Stomach (tissue), 9 donors: ENCODE measurements around the gene RSPO1. TPM values are rescaled to one million over a fixed set of nuclear protein-coding genes. Genes with fewer than 3 reads are reported as not detected.

Source experiments
- DNase-seq, 2 donors: peaks; one replicate each; pipeline versions ENCODE4 v3.0.0 to v3.0.0-alpha.2; 2013 to 2019
- H3K27ac ChIP-seq, 5 donors: fragments of 200-600 bp in 4 of 5; sonication (generic) in 4 of 5; one replicate each; pipeline ENCODE4 v1.5.1; 2013 to 2019; ENCODE audit warnings: mild to moderate bottlenecking in 1 of 5, moderate library complexity in 1 of 5
- H3K27me3 ChIP-seq, 3 donors: fragments of 200-600 bp; sonication (generic); one replicate each; pipeline ENCODE4 v1.5.1; 2017 to 2019; ENCODE audit warnings: mixed run types in 1 of 3
- H3K36me3 ChIP-seq, 4 donors: fragments of 200-600 bp; sonication (generic); 1 replicate in 3 of 4; 2 replicates in 1 of 4; pipeline ENCODE4 v1.5.1; 2016 to 2019
- H3K4me1 ChIP-seq, 4 donors: fragments of 200-600 bp; sonication (generic); one replicate each; pipeline ENCODE4 v1.5.1; 2016 to 2019
- H3K4me3 ChIP-seq, 4 donors: fragments of 200-600 bp; sonication (generic) in 3 of 4; one replicate each; pipeline ENCODE4 v1.5.1; 2016 to 2019; ENCODE audit warnings: mild to moderate bottlenecking in 1 of 4
- H3K9me3 ChIP-seq, 4 donors: fragments of 200-600 bp; sonication (generic); one replicate each; pipeline ENCODE4 v1.5.1; 2016 to 2019
- CTCF ChIP-seq, 7 experiments: fragments of 450-650 bp in 4 of 7; fragments of 200-600 bp in 3 of 7; sonication (generic) in 3 of 7; IDR thresholded peaks; one replicate each; pipeline ENCODE4 v1.5.1; 2016 to 2019; ENCODE audit warnings: antibody characterized with exemption in 7 of 7, control low read depth in 2 of 7, mild to moderate bottlenecking in 1 of 7
- EP300 ChIP-seq: sonication (generic); formaldehyde crosslinking; IDR thresholded peaks from one replicate; pipeline ENCODE4 v1.6.1; 2017; ENCODE audit warnings: antibody characterized with exemption
- POLR2A ChIP-seq, 4 donors: fragments of 450-650 bp; IDR thresholded peaks; one replicate each; pipeline ENCODE4 v1.6.1; 2016; ENCODE audit warnings: antibody characterized with exemption in 4 of 4, control low read depth in 2 of 4, mild to moderate bottlenecking in 1 of 4, moderate library complexity in 1 of 4
- POLR2AphosphoS5 ChIP-seq, 3 donors: sonication (generic); formaldehyde crosslinking; IDR thresholded peaks; one replicate each; pipeline ENCODE4 v1.6.1; 2016; ENCODE audit warnings: antibody characterized with exemption in 3 of 3
- WGBS, 5 donors: extraction: QIAGEN DNeasy Blood & Tissue Kit in 3 of 5; methylation state at CpG; one replicate each; pipeline versions ENCODE4 v1.1.5 to v1.1.7; 2013 to 2018; 5-methylcytosine and 5-hydroxymethylcytosine counted together
- intact Hi-C: fragments of 100-400 bp; cut with DNase I; formaldehyde crosslinking; loops from one replicate; pipeline ENCODE4 v1.15.1; 2023; ENCODE audit warnings: low total_unique reads
- polyA plus RNA-seq, 3 donors: library from polyadenylated mRNA; stranded (reverse); fragments of 200-250 nt; gene quantifications; one replicate each; pipeline ENCODE4 v1.2.3, GENCODE V29; 2013
- total RNA-seq, 5 donors: library from RNA; depleted of rRNA; stranded (reverse); fragments of >200 nt; gene quantifications; one replicate each; pipeline versions ENCODE4 v1.1.0 to v1.2.3, GENCODE V29; 2014 to 2016
- donor health status: healthy with polysubstance abuse.
- donor health status: Bipolar disorder and iron deficiency.
- donor health status: healthy.

Gene RSPO1
- total and polyA plus RNA-seq, 8 donors: 0.50 to 5.8 (median 1.4) TPM

- Histone ChIP-seq H3K4me1 (peaks cover 0 to 10% (median 0%) of the 10 kb centered on the region in 4 donors), H3K27me3 (peaks cover 0 to 47% (median 5%) of the 10 kb centered on the region in 3 donors), H3K9me3 (no peaks in the 10 kb centered on the region), H3K4me3 (no peak overlapping the region), H3K27ac (no peak overlapping the region), H3K36me3 (no peaks in the 10 kb centered on the region)
- no peak for TF ChIP-seq CTCF (IDR thresholded peaks at IDR 0.05)
- TF ChIP-seq EP300: no peak
- WGBS, 5 donors: 76 to 85% (median 84%) methylated on average over 11 of the region's 11 CpGs
- intact Hi-C loops: no loop called here
- no peak for DNase-seq
Observed at GRCh38 chr1:37666241-37666867, 31.7 kb upstream of the RSPO1 start.

GRCh38 chr1:37663426-37664000 lies 28.8 kb upstream of the RSPO1 start:
- Histone ChIP-seq H3K4me3 (no peak overlapping the region), H3K27ac (no peak overlapping the region), H3K27me3 (peaks cover 0 to 46% (median 14%) of the 10 kb centered on the region in 3 donors), H3K4me1 (peaks cover 0 to 10% (median 0%) of the 10 kb centered on the region in 4 donors), H3K36me3 (no peaks in the 10 kb centered on the region), H3K9me3 (no peaks in the 10 kb centered on the region)
- DNase-seq: no peak
- TF ChIP-seq POLR2AphosphoS5 (IDR thresholded peaks at IDR 0.05) (no peak), CTCF (IDR thresholded peaks at IDR 0.05) (no peak), POLR2A (IDR thresholded peaks at IDR 0.05) (no peak), EP300 (no peak)
- intact Hi-C loops: no loop called here
- 30 to 45% (median 41%) methylated on average over 6 to 14 of the region's 14 CpGs for WGBS, 5 donors

GRCh38 chr1:37662031-37662755 lies 27.5 kb upstream of the RSPO1 start:
- Histone ChIP-seq H3K27me3 (peaks cover 0 to 55% (median 21%) of the 10 kb centered on the region in 3 donors), H3K4me3 (no peak overlapping the region), H3K9me3 (no peaks in the 10 kb centered on the region), H3K36me3 (no peaks in the 10 kb centered on the region), H3K27ac (no peak overlapping the region), H3K4me1 (peaks cover 0 to 7% (median 0%) of the 10 kb centered on the region in 4 donors)
- TF ChIP-seq POLR2A (IDR thresholded peaks at IDR 0.05) (no peak), EP300 (no peak), CTCF (IDR thresholded peaks at IDR 0.05) (no peak), POLR2AphosphoS5 (IDR thresholded peaks at IDR 0.05) (no peak)
- intact Hi-C loops: no loop called here
- 71 to 84% (median 83%) methylated on average over 9 to 11 of the region's 11 CpGs for WGBS, 5 donors
- no peak for DNase-seq

GRCh38 chr1:37661401-37661800 lies 26.7 kb upstream of the RSPO1 start:
- intact Hi-C loops: no loop called here
- 49 to 63% (median 60%) methylated on average over 8 to 9 of the region's 9 CpGs for WGBS, 5 donors
- H3K36me3 ChIP-seq: no peaks in the 10 kb centered on the region

More at GRCh38 chr1:37661401-37661800, 26.7 kb upstream of the RSPO1 start:
- Histone ChIP-seq H3K9me3 (no peaks in the 10 kb centered on the region), H3K27me3 (peaks cover 0 to 63% (median 24%) of the 10 kb centered on the region in 3 donors), H3K4me3 (no peak overlapping the region), H3K27ac (no peak overlapping the region), H3K4me1 (no peaks in the 10 kb centered on the region)
- TF ChIP-seq CTCF (IDR thresholded peaks at IDR 0.05): no peak
- no peak for TF ChIP-seq POLR2A (IDR thresholded peaks at IDR 0.05)
- TF ChIP-seq EP300: no peak
- no peak for TF ChIP-seq POLR2AphosphoS5 (IDR thresholded peaks at IDR 0.05)
- DNase-seq: no peak
